IMR-90 (cell line): ENCODE data around the gene CRIP1. TPM values are rescaled to one million over a fixed set of nuclear protein-coding genes. Genes with fewer than 3 reads are reported as not detected.

Experiments used
- ATAC-seq: fragments of 200-7000 bp; cut with Tn5 transposase; 2 replicates; pipeline ENCODE4 v1.9.1; 2020; ENCODE audit warnings: low read depth, mild to moderate bottlenecking, moderate library complexity
- BruUV-seq: library from RNA; stranded (reverse); fragments of 400-500 nt; replicated peaks from 2 replicates; lab custom pipeline; 2021; lab: Mats Ljungman, UMichigan
- CTCF ChIA-PET: fragments of 300-600 bp; formaldehyde crosslinking; extraction: SDS; loops from one replicate; lab custom pipeline; 2021; ENCODE audit warnings: antibody characterized with exemption; lab: Yijun Ruan, JAX
- POLR2A ChIA-PET: fragments of 300-600 bp; sonication (Branson Sonifier 250); formaldehyde crosslinking; loops from one replicate; lab custom pipeline; 2022; ENCODE audit warnings: antibody characterized with exemption; ENCODE audit not compliant: unreplicated experiment; lab: Charles Lee
- DNase-seq: peaks from one replicate; pipeline ENCODE4 v3.0.0; 2013
- H2AFZ ChIP-seq: replicated peaks from 2 replicates; pipeline ENCODE3; 2013; ENCODE audit warnings: low read length, mild to moderate bottlenecking; ENCODE audit not compliant: poor library complexity
- H2AK5ac ChIP-seq: 2 replicates; pipeline ENCODE4 v1.6.1; 2013; ENCODE audit warnings: low read depth, low read length, inconsistent platforms
- H2AK9ac ChIP-seq: replicated peaks from 2 replicates; pipeline ENCODE3; 2013; ENCODE audit warnings: mild to moderate bottlenecking, low read depth, low read length, moderate library complexity; ENCODE audit not compliant: poor library complexity
- H2BK120ac ChIP-seq: 2 replicates; pipeline ENCODE4 v1.6.1; 2013; ENCODE audit warnings: low read depth, low read length, inconsistent platforms
- H2BK15ac ChIP-seq: 3 replicates; pipeline ENCODE4 v1.6.1; 2013; ENCODE audit warnings: low read depth, low read length, inconsistent platforms
- H2BK20ac ChIP-seq: 2 replicates; pipeline ENCODE4 v1.6.1; 2013; ENCODE audit warnings: low read depth, mild to moderate bottlenecking, inconsistent platforms, low read length, moderate library complexity
- H2BK5ac ChIP-seq: 2 replicates; pipeline ENCODE4 v1.6.1; 2013; ENCODE audit warnings: mild to moderate bottlenecking, low read depth, low read length, inconsistent platforms; ENCODE audit not compliant: poor library complexity, severe bottlenecking
- H3K14ac ChIP-seq: replicated peaks from 2 replicates; pipeline ENCODE4 v1.6.1; 2013; ENCODE audit warnings: low read depth, low read length, inconsistent platforms
- H3K18ac ChIP-seq: 2 replicates; pipeline ENCODE4 v1.6.1; 2013; ENCODE audit warnings: low read depth, low read length, control low read depth
- H3K23ac ChIP-seq: 2 replicates; pipeline ENCODE4 v1.6.1; 2013; ENCODE audit warnings: low read depth, low read length, inconsistent platforms
- H3K27ac ChIP-seq: 2 replicates; pipeline ENCODE4 v1.5.1; 2013; ENCODE audit warnings: mild to moderate bottlenecking, control low read depth, low read length; ENCODE audit not compliant: insufficient read depth
- H3K27me3 ChIP-seq: 2 replicates; pipeline ENCODE4 v1.6.1; 2013; ENCODE audit warnings: low read length; ENCODE audit not compliant: control insufficient read depth, insufficient read depth
- H3K36me3 ChIP-seq: 2 replicates; pipeline ENCODE4 v1.6.1; 2013; ENCODE audit warnings: low read length, mixed read lengths; ENCODE audit not compliant: control insufficient read depth, insufficient read depth
- H3K4ac ChIP-seq: 2 replicates; pipeline ENCODE4 v1.6.1; 2013; ENCODE audit warnings: low read depth, low read length, inconsistent platforms
- H3K4me1 ChIP-seq: 2 replicates; pipeline ENCODE4 v1.6.1; 2013; ENCODE audit warnings: low read length, mixed read lengths; ENCODE audit not compliant: control insufficient read depth, insufficient read depth
- H3K4me2 ChIP-seq: 2 replicates; pipeline ENCODE4 v1.6.1; 2013; ENCODE audit warnings: low read depth, mild to moderate bottlenecking, control low read depth, low read length, moderate library complexity
- H3K4me3 ChIP-seq: 2 replicates; pipeline ENCODE4 v1.5.1; 2013; ENCODE audit warnings: low read depth, mild to moderate bottlenecking, control low read depth, low read length, moderate library complexity; ENCODE audit not compliant: insufficient read depth
- H3K56ac ChIP-seq: 2 replicates; pipeline ENCODE4 v1.6.1; 2013; ENCODE audit warnings: low read length, inconsistent platforms; ENCODE audit not compliant: insufficient read depth; ENCODE audit errors: extremely low read depth
- H3K79me1 ChIP-seq, 2 experiments: 2 replicates each; pipeline ENCODE4 v1.6.1; 2013; ENCODE audit warnings: low read length in 2 of 2, inconsistent platforms in 1 of 2, low read depth in 1 of 2
- H3K9ac ChIP-seq: 2 replicates; pipeline ENCODE4 v1.6.1; 2013; ENCODE audit warnings: low read depth, low read length, control low read depth
- H3K9me1 ChIP-seq: 2 replicates; pipeline ENCODE4 v1.6.1; 2013; ENCODE audit warnings: low read length, inconsistent platforms; ENCODE audit not compliant: insufficient read depth
- H3K9me3 ChIP-seq: 2 replicates; pipeline ENCODE4 v1.6.1; 2013; ENCODE audit warnings: low read length; ENCODE audit not compliant: control insufficient read depth, insufficient read depth
- H4K20me1 ChIP-seq: 2 replicates; pipeline ENCODE4 v1.6.1; 2013; ENCODE audit warnings: low read length, inconsistent platforms; ENCODE audit not compliant: insufficient read depth
- H4K5ac ChIP-seq: 2 replicates; pipeline ENCODE4 v1.6.1; 2013; ENCODE audit warnings: mild to moderate bottlenecking, low read depth, low read length, control low read depth
- H4K8ac ChIP-seq, 2 experiments: 2 replicates each; pipeline ENCODE4 v1.6.1; 2013; ENCODE audit warnings: low read depth in 2 of 2, low read length in 2 of 2, control low read depth in 1 of 2, inconsistent platforms in 1 of 2
- H4K91ac ChIP-seq: 2 replicates; pipeline ENCODE4 v1.6.1; 2013; ENCODE audit warnings: low read depth, low read length, inconsistent platforms; ENCODE audit not compliant: insufficient read depth
- CHD1 ChIP-seq: IDR thresholded peaks from 2 replicates; pipeline ENCODE4 v1.6.1; 2012; ENCODE audit warnings: low read depth, low read length, improper control_type of control experiment
- FOS ChIP-seq: fragments of 150-350 bp; IDR thresholded peaks from 2 replicates; pipeline ENCODE4 v1.6.1; 2016; ENCODE audit warnings: low read depth, low read length
- MAFK ChIP-seq: IDR thresholded peaks from 2 replicates; pipeline ENCODE4 v1.6.1; 2012; ENCODE audit warnings: low read depth, low read length, improper control_type of control experiment
- MAZ ChIP-seq: IDR thresholded peaks from 2 replicates; pipeline ENCODE4 v1.6.1; 2012; ENCODE audit warnings: low read depth, mild to moderate bottlenecking, low read length, improper control_type of control experiment, moderate library complexity, borderline replicate concordance
- MXI1 ChIP-seq: IDR thresholded peaks from 2 replicates; pipeline ENCODE4 v1.6.1; 2012; ENCODE audit warnings: low read depth, mild to moderate bottlenecking, low read length, moderate library complexity, borderline replicate concordance
- NFE2L2 ChIP-seq: fragments of 150-350 bp; IDR thresholded peaks from 2 replicates; pipeline ENCODE4 v1.6.1; 2016; ENCODE audit warnings: low read depth, mild to moderate bottlenecking, low read length
- POLR2A ChIP-seq: IDR thresholded peaks from 2 replicates; pipeline ENCODE4 v1.6.1; 2012; ENCODE audit warnings: mild to moderate bottlenecking, low read depth, low read length
- RCOR1 ChIP-seq: IDR thresholded peaks from 2 replicates; pipeline ENCODE4 v1.6.1; 2012; ENCODE audit warnings: mild to moderate bottlenecking, low read length, improper control_type of control experiment; ENCODE audit not compliant: insufficient replicate concordance
- RFX5 ChIP-seq: IDR thresholded peaks from 2 replicates; pipeline ENCODE4 v1.8.0; 2012; ENCODE audit warnings: low read depth, mild to moderate bottlenecking, low read length, moderate library complexity
- USF2 ChIP-seq: fragments of 150-350 bp; IDR thresholded peaks from 2 replicates; pipeline ENCODE4 v1.6.1; 2017; ENCODE audit warnings: mild to moderate bottlenecking, antibody characterized with exemption, low read length, low read depth
- WGBS, 2 experiments: methylation state at CpG; one replicate each; pipeline versions ENCODE4 v1.1.5 to v1.1.7; 2013; ENCODE audit warnings: missing lambda C conversion rate in 2 of 2; ENCODE audit not compliant: insufficient read length in 1 of 2; ENCODE audit errors: extremely low coverage in 2 of 2; 5-methylcytosine and 5-hydroxymethylcytosine counted together
- dilution Hi-C: fragments of 300-500 bp; cut with HindIII; formaldehyde crosslinking; loops from one replicate; pipeline ENCODE4 v1.14.3; 2018; ENCODE audit warnings: low sequenced_read_pairs; ENCODE audit not compliant: unreplicated experiment
- in situ Hi-C: fragments of 300-500 bp; cut with MboI; formaldehyde crosslinking; loops from 3 replicates; pipeline ENCODE4 v1.14.3; 2019; ENCODE audit warnings: low sequenced_read_pairs, inconsistent platforms, mixed read lengths
- intact Hi-C: fragments of 100-400 bp; cut with micrococcal nuclease; formaldehyde crosslinking; loops from 2 replicates; pipeline ENCODE4 v1.10.0; 2022
- polyA plus RNA-seq, 3 experiments: library from polyadenylated mRNA; depleted of rRNA; stranded (reverse); fragments of >200 nt; gene quantifications; 2 replicates each; pipeline ENCODE4 v1.2.3, GENCODE V29; 2012; ENCODE audit warnings: low replicate concordance in 1 of 3
- total RNA-seq: library from RNA; depleted of rRNA; stranded (reverse); fragments of >200 nt; gene quantifications from 2 replicates; pipeline ENCODE4 v1.2.3, GENCODE V29; 2012
- TF ChIP-seq, protein P1 (sequence below): fragments of 150-350 bp; IDR thresholded peaks from 2 replicates; pipeline ENCODE4 v1.6.1; 2016; ENCODE audit warnings: low read depth, mild to moderate bottlenecking, low read length, moderate library complexity, borderline replicate concordance
- TF ChIP-seq, protein P2 (sequence below): conservative IDR thresholded peaks from 2 replicates; pipeline ENCODE4 v1.5.1; 2012; ENCODE audit warnings: mild to moderate bottlenecking, low read depth, low read length, improper control_type of control experiment

Gene CRIP1
- total and polyA plus RNA-seq, 2 of the 4 experiments (the other 2 are of a cell fraction): 0.21 TPM; not detected in 1

DNA sequence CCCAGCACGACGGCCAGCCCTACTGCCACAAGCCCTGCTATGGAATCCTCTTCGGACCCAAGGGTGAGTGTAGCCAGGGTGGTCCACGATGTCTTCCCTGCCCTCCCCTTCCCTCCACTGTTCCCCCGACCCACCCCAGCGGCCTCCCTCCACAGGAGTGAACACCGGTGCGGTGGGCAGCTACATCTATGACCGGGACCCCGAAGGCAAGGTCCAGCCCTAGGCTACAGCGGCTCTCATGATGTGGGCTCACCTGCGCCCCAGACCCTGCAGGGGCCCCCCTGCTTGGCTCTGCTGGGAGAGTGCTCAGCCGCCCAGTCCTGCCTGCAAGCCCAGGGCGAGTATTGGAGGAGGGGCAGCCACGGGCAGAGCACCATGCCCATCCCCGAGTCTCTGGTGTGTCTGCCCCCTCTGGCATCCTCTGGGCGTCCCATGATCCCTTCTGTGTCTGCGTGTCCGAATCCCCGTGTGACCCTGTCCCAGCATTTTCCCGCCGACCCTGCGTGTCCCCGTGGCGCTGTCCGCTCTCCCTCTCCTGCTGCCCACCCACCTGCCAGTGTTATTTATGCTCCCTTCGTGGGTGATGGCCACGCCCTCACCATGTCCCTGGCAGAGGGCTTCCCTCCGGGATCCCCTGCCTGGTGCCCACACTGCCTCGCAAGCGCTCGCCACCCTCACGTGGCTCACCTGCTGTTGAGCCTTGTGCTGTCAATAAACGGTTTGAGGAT lies 7.1 kb upstream of the CRIP1 start:
- H2BK20ac ChIP-seq: no peak overlapping the region
- no peak overlapping the region for H3K4me3 ChIP-seq
- DNase-seq (no peak), ATAC-seq (no peak)
- H3K9ac ChIP-seq: no peak overlapping the region
- H2BK120ac ChIP-seq: no peak overlapping the region
- no peak overlapping the region for H3K18ac ChIP-seq
- no peak overlapping the region for H3K56ac ChIP-seq
- H2BK5ac ChIP-seq: no peak overlapping the region
- BruUV-seq: no TSS peak
- no peak overlapping the region for H2AK5ac ChIP-seq
- H2BK15ac ChIP-seq: no peak overlapping the region
- no peaks in the 10 kb centered on the region; the same call in 1 of the 2 replicates for H4K20me1 ChIP-seq
- dilution Hi-C loops: no loop called here
- CTCF ChIA-PET: no interaction called here
- POLR2A ChIA-PET: no interaction called here
- in situ Hi-C loops: no loop called here
- H3K9me1 ChIP-seq: peaks cover 6% of the 10 kb centered on the region
- no peak overlapping the region for H3K27ac ChIP-seq
- H4K5ac ChIP-seq: no peak overlapping the region
- no peak overlapping the region for H4K8ac ChIP-seq
- H4K91ac ChIP-seq: no peak overlapping the region
- intact Hi-C loops: loop anchor here (2.0 kb wide), 1 partner anchor 49 kb away; no protein-coding TSS in a partner anchor
- peaks cover 0 to 23% of the 10 kb centered on the region in 2 experiments; a peak in 1 of 4 replicates for H3K79me1 ChIP-seq
- no peak overlapping the region for H3K4ac ChIP-seq
- H2AFZ ChIP-seq: peak overlapping the region; percentile 11
- no peaks in the 10 kb centered on the region for H3K27me3 ChIP-seq
- no peak overlapping the region for H3K23ac ChIP-seq
- peak overlapping the region; percentile 28 for H2AK9ac ChIP-seq
- WGBS, 2 experiments: 83% methylated on average over 22 of the region's 34 CpGs; no CpG with 5 or more reads in 1 of the 2 experiments
- H3K14ac ChIP-seq: no peak overlapping the region
- H3K4me1 ChIP-seq: peaks cover 29% of the 10 kb centered on the region
- no peaks in the 10 kb centered on the region for H3K9me3 ChIP-seq
- H3K4me2 ChIP-seq: no peak overlapping the region
- TF ChIP-seq RCOR1: no peak
- no peak for TF ChIP-seq FOS
- TF ChIP-seq NFE2L2: no peak
- TF ChIP-seq MAZ: no peak
- TF ChIP-seq, protein P1, sequence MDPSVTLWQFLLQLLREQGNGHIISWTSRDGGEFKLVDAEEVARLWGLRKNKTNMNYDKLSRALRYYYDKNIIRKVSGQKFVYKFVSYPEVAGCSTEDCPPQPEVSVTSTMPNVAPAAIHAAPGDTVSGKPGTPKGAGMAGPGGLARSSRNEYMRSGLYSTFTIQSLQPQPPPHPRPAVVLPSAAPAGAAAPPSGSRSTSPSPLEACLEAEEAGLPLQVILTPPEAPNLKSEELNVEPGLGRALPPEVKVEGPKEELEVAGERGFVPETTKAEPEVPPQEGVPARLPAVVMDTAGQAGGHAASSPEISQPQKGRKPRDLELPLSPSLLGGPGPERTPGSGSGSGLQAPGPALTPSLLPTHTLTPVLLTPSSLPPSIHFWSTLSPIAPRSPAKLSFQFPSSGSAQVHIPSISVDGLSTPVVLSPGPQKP: no peak
- no peak for TF ChIP-seq MXI1
- no peak for TF ChIP-seq RFX5
- no peak for TF ChIP-seq POLR2A
- TF ChIP-seq USF2: no peak
- TF ChIP-seq CHD1: no peak
- TF ChIP-seq MAFK: no peak
- TF ChIP-seq, protein P2, sequence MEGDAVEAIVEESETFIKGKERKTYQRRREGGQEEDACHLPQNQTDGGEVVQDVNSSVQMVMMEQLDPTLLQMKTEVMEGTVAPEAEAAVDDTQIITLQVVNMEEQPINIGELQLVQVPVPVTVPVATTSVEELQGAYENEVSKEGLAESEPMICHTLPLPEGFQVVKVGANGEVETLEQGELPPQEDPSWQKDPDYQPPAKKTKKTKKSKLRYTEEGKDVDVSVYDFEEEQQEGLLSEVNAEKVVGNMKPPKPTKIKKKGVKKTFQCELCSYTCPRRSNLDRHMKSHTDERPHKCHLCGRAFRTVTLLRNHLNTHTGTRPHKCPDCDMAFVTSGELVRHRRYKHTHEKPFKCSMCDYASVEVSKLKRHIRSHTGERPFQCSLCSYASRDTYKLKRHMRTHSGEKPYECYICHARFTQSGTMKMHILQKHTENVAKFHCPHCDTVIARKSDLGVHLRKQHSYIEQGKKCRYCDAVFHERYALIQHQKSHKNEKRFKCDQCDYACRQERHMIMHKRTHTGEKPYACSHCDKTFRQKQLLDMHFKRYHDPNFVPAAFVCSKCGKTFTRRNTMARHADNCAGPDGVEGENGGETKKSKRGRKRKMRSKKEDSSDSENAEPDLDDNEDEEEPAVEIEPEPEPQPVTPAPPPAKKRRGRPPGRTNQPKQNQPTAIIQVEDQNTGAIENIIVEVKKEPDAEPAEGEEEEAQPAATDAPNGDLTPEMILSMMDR: no peak
- H3K36me3 ChIP-seq: no peaks in the 10 kb centered on the region
